ENCODE data around the gene SPOCK1.

The SPOCK1 gene

GRCh38 chr5:137200906-137201700 is 298.0 kb downstream of the SPOCK1 start:
- no peak overlapping the region for H3K4me3 ChIP-seq (replicated peaks; ENCODE audit: insufficient read depth, low read length)
- TF ChIP-seq SPI1 (IDR thresholded peaks at IDR 0.05; ENCODE audit: borderline replicate concordance, low read depth) (no peak), GABPA (IDR thresholded peaks at IDR 0.05; ENCODE audit: low read depth) (no peak)
- no peak overlapping the region for H3K27ac ChIP-seq (replicated peaks)

GRCh38 chr5:137199966-137200365 is 299.2 kb downstream of the SPOCK1 start:
- DNase-seq (ENCODE audit: low read depth in 1 of 2, low spot score in 1 of 2): no peak
- no peak overlapping the region for H3K27ac ChIP-seq (replicated peaks)
- TF ChIP-seq CTCF (IDR thresholded peaks at IDR 0.05; ENCODE audit: insufficient read depth, low read length) (no peak), REST (IDR thresholded peaks at IDR 0.05; ENCODE audit: insufficient replicate concordance, low read depth) (no peak), POLR2AphosphoS5 (IDR thresholded peaks at IDR 0.05; ENCODE audit: low read depth) (no peak), GABPA (IDR thresholded peaks at IDR 0.05; ENCODE audit: low read depth) (no peak), SPI1 (IDR thresholded peaks at IDR 0.05; ENCODE audit: borderline replicate concordance, low read depth) (no peak)
- no peak overlapping the region for H3K4me3 ChIP-seq (replicated peaks; ENCODE audit: insufficient read depth, low read length)
- no peaks in the 10 kb centered on the region for H3K27me3 ChIP-seq (ENCODE audit: insufficient read depth, poor library complexity, severe bottlenecking)

More at GRCh38 chr5:137200906-137201700, 298.0 kb downstream of the SPOCK1 start:
- DNase-seq (ENCODE audit: low read depth in 1 of 2, low spot score in 1 of 2): no peak
- no peaks in the 10 kb centered on the region for H3K27me3 ChIP-seq (ENCODE audit: insufficient read depth, poor library complexity, severe bottlenecking)

GRCh38 chr5:137199201-137199600 is 299.9 kb downstream of the SPOCK1 start:
- Histone ChIP-seq H3K4me3 (replicated peaks; ENCODE audit: insufficient read depth, low read length) (no peak overlapping the region), H3K27me3 (ENCODE audit: insufficient read depth, poor library complexity, severe bottlenecking) (no peaks in the 10 kb centered on the region), H3K27ac (replicated peaks) (no peak overlapping the region)
- no peak for DNase-seq (ENCODE audit: low read depth in 1 of 2, low spot score in 1 of 2)
- no peak for TF ChIP-seq POLR2AphosphoS5 (IDR thresholded peaks at IDR 0.05; ENCODE audit: low read depth)
- no peak for TF ChIP-seq REST (IDR thresholded peaks at IDR 0.05; ENCODE audit: insufficient replicate concordance, low read depth)
- TF ChIP-seq GABPA (IDR thresholded peaks at IDR 0.05; ENCODE audit: low read depth): no peak

GRCh38 chr5:137195483-137195882 is 303.6 kb downstream of the SPOCK1 start:
- H3K27ac ChIP-seq (replicated peaks): no peak overlapping the region
- DNase-seq (ENCODE audit: low read depth in 1 of 2, low spot score in 1 of 2): no peak
- no peak overlapping the region for H3K4me3 ChIP-seq (replicated peaks; ENCODE audit: insufficient read depth, low read length)
- H3K27me3 ChIP-seq (ENCODE audit: insufficient read depth, poor library complexity, severe bottlenecking): no peaks in the 10 kb centered on the region
- TF ChIP-seq REST (IDR thresholded peaks at IDR 0.05; ENCODE audit: insufficient replicate concordance, low read depth) (no peak), SPI1 (IDR thresholded peaks at IDR 0.05; ENCODE audit: borderline replicate concordance, low read depth) (no peak), GABPA (IDR thresholded peaks at IDR 0.05; ENCODE audit: low read depth) (no peak), POLR2AphosphoS5 (IDR thresholded peaks at IDR 0.05; ENCODE audit: low read depth) (no peak), CTCF (IDR thresholded peaks at IDR 0.05; ENCODE audit: insufficient read depth, low read length) (no peak)

Data from HL-60 (cell line).